ENCODE measurements around the gene NEDD8.
"Not testable (repeated sequence)": the region's sequence is repeated elsewhere in the genome, so short reads cannot be mapped to it uniquely, and the experiment has no call there.

The NEDD8 gene

GRCh38 chr14:24206260-24207103 is 25.7 kb downstream of the NEDD8 start:
- TF ChIP-seq ZFX (IDR thresholded peaks at IDR 0.05) (no peak), CTCF (conservative IDR thresholded peaks at IDR 0.05) (no peak)
- H3K27ac ChIP-seq = no peak overlapping the region

DNA sequence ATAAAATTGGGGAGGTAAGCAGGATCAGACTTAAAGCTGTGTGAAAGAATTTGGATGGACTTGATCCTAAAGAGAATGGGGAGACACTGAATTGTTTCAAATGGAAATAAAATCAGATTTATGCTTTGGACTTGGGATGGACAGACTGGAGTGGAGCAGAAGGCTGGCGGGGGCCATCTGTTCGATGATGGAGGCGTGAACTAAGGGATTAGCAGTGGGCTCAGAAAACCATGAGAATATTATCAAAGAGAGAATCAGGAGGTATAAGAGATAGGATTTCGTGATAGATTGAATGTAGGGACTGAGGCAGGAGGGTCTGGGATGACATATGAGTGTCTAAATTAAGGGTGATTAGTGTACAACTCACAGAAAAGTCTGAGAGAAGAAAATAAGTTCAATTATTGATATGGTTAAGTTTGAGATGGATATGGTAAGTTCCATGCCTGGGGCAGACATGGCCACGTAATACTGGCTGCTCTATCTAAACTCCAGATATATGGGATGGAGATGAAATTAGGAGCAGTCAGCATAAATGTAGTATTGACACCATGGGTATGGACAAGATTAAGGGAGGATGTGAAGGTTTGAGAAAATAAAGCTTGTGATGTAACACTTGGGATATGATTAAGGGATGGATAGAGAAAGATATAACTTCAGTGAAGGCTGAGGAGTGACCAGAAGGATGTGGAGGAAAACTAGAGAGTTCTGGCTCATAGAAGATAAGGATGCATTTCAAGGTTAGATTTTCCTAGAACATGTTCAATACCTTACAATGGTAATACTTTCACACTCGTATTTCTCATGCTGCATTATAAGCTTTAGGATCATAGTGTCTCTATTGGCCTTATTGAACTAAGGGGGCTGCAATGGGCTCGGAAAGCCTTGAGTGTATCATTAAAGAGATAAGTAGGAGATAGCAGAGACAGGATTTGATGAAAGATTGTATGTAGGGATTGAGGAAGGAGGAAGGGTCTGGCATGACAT is 27.7 kb downstream of the NEDD8 start:
- TF ChIP-seq CTCF (conservative IDR thresholded peaks at IDR 0.05) (no peak), ZFX (IDR thresholded peaks at IDR 0.05) (no peak)
- no peak overlapping the region for H3K27ac ChIP-seq

DNA sequence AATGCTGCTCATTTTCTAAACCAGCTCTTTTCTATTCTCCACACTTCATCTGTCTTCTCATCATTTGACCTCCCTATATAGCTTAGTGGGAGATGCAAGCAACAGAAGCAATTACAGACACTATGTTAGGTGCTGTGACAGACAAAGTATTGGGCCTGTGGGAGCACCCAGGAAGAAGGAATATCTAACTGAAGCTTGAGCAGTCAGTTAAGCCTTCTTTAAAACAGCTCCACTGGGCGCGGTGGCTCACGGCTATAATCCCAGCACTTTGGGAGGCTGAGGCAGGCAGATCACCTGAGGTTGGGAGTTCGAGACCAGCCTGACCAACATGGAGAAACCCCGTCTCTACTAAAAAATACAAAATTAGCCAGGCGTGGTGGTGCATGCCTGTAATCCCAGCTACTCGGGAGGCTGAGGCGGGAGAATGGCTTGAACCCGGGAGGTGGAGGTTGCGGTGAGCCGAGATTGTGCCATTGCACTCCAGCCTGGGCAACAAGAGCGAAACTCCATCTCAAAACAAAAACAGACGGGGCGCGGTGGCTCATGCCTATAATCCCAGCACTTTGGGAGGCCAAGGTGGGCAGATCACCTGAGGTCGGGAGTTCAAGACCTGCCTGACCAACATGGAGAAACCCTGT is 28.8 kb downstream of the NEDD8 start:
- H3K27ac ChIP-seq = not testable (repeated sequence)

DNA sequence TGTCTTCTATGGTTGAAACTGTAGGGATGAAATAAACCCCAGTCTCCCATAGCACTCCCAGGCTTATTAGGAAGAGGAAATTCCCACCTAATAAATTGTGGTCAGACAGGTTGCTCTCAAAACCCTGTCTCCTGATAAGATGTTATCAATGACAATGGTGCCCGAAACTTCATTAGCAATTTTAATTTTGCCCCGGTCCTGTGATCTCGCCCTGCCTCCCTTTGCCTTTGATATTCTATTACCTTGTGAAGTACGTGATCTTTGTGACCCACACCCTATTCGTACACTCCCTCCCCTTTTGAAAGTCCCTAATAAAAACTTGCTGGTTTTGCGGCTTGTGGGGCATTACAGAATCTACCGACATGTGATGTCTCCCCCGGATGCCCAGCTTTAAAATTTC is 29.6 kb downstream of the NEDD8 start:
- not testable (repeated sequence) for H3K27ac ChIP-seq

DNA sequence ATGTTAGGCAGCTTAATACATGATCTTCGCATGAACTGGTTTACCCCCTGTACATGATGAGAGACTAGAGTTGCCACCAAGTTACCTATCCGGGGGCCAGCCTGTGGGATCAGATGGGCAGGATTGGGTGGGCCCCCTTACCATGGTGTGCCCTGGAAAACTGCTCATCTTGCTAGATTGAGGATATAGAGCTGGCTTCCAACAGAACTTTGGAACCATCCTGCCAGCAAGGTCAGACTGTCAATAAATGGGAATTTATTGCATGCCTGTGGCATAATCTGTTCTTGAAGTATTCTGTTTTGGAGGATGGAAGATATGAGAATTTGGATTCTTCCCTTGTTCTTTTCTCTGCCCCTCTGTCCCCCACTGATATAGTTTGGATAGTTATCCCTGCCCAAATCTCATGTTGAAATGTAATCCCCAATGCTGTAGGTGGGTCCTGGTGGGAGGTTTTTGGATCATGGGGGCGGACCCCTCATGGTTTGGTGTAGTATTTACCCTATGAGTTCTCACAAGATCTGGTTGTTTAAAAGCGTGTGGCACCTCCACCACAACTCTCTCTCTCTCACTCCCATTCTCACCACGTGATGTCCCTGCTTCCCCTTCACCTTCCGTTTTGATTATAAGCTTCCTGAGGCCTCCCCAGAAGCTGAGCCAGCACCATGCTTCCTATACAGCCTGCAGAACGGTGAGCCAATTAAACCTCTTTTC is 33.2 kb downstream of the NEDD8 start:
- TF ChIP-seq CTCF (conservative IDR thresholded peaks at IDR 0.05) (no peak), ZFX (IDR thresholded peaks at IDR 0.05) (no peak)
- H3K27ac ChIP-seq = no peak overlapping the region

DNA sequence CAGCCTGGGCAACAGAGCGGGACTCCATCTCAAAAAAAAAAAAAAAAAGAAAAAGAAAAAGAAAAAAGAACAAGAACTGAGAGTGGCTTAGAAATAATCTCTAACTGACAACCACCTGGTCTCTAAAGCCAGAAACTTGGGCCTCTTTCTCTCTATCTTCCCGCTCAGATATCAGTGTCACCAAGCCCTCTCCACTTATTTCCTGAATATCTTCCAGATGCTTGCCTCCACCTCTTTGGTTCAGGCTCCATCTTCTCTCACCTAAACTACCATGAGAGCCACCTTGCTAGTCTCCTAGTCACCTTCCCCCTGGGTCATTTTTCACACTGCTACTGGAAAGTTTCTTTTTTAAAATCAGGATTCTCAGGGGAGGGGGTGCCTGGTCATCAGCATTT is 35.1 kb downstream of the NEDD8 start:
- TF ChIP-seq ZFX (IDR thresholded peaks at IDR 0.05) = no peak
- no peak for TF ChIP-seq CTCF (conservative IDR thresholded peaks at IDR 0.05)
- H3K27ac ChIP-seq = no peak overlapping the region; the same call in 1 of the 2 replicates

GRCh38 chr14:24196071-24197055 is 35.8 kb downstream of the NEDD8 start:
- peak overlapping the region; percentile 95 for H3K27ac ChIP-seq

More at GRCh38 chr14:24196071-24197055, 35.8 kb downstream of the NEDD8 start:
- TF ChIP-seq CTCF (conservative IDR thresholded peaks at IDR 0.05) = no peak
- no peak for TF ChIP-seq ZFX (IDR thresholded peaks at IDR 0.05)

Data from C4-2B (cell line).